Esophagus squamous epithelium (tissue), 4 donors: ENCODE results near the gene MPPED2.

Source experiments
- CTCF ChIP-seq, 6 experiments: fragments of 450-650 bp in 4 of 6; fragments of 200-600 bp in 2 of 6; sonication (generic) in 2 of 6; IDR thresholded peaks; one replicate each; pipeline ENCODE4 v1.5.1; 2016 to 2019; ENCODE audit warnings: antibody characterized with exemption in 6 of 6, mild to moderate bottlenecking in 4 of 6, moderate library complexity in 4 of 6
- POLR2A ChIP-seq, 4 donors: fragments of 450-650 bp; IDR thresholded peaks; one replicate each; pipeline ENCODE4 v1.6.1; 2017; ENCODE audit warnings: antibody characterized with exemption in 4 of 4, mild to moderate bottlenecking in 4 of 4, moderate library complexity in 3 of 4

GRCh38 chr11:30481796-30482195, 104.4 kb downstream of the MPPED2 start:
- no peak for TF ChIP-seq POLR2A (IDR thresholded peaks at IDR 0.05)
- no peak for TF ChIP-seq CTCF (IDR thresholded peaks at IDR 0.05)
